Fibroblast of mammary gland (primary cell): Measurements from ENCODE around the gene LHFPL5.

Experiments used
- DNase-seq: peaks from one replicate; pipeline ENCODE4 v3.0.0-alpha.2; 2010; ENCODE audit warnings: low read depth
- H3K4me3 ChIP-seq: 2 replicates; pipeline ENCODE4 v1.5.1; 2011; ENCODE audit warnings: low read depth, mild to moderate bottlenecking, low read length, moderate library complexity; ENCODE audit not compliant: control insufficient read depth
- TF ChIP-seq, protein P1 (sequence below): conservative IDR thresholded peaks from 2 replicates; pipeline ENCODE4 v1.5.1; 2011; ENCODE audit warnings: low read depth, low read length, inconsistent platforms; ENCODE audit not compliant: control insufficient read depth, insufficient read depth

LHFPL5 gene

DNA sequence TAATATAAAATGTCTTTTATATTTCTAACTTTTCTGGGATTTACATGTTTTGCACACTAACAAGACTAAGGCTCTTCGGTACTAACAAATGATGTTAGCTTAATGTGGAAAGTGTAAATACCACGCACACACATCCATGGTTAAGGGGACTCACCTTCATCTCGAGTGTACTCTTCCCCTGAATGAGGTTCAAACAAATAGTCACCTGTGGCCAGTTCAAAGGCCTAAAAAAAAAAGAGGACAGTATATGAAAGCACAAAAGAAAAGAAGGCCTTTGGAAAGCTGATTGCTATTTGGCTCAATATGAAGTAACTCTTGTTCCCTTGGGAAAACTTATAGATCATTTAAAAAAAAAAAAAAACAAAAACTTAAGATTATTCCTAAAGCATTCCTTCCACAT lies 37.2 kb downstream of the LHFPL5 start:
- DNase-seq, result no peak
- TF ChIP-seq, protein P1, sequence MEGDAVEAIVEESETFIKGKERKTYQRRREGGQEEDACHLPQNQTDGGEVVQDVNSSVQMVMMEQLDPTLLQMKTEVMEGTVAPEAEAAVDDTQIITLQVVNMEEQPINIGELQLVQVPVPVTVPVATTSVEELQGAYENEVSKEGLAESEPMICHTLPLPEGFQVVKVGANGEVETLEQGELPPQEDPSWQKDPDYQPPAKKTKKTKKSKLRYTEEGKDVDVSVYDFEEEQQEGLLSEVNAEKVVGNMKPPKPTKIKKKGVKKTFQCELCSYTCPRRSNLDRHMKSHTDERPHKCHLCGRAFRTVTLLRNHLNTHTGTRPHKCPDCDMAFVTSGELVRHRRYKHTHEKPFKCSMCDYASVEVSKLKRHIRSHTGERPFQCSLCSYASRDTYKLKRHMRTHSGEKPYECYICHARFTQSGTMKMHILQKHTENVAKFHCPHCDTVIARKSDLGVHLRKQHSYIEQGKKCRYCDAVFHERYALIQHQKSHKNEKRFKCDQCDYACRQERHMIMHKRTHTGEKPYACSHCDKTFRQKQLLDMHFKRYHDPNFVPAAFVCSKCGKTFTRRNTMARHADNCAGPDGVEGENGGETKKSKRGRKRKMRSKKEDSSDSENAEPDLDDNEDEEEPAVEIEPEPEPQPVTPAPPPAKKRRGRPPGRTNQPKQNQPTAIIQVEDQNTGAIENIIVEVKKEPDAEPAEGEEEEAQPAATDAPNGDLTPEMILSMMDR, result no peak
- H3K4me3 ChIP-seq, result no peak overlapping the region

DNA sequence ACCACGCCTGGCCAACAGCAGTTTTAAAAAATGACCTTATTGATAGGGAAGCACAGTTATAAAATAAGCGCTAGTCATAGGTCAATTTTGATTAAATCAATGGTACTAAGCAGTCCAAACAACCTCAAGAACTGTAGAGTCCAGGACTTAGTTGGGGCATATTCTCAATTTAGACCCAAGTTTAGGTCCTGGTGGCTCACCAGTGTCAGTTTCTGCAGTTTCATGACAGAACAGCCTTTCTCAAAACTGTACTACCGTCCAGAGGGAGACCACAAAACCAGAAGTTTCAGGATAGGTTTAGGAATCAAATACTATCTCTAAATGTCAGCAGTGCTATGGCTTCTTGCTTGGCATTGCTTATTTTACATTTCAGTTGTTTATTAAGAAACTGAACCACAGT lies 39.1 kb downstream of the LHFPL5 start:
- DNase-seq, result no peak
- TF ChIP-seq, protein P1, result no peak
- no peak overlapping the region for H3K4me3 ChIP-seq

DNA sequence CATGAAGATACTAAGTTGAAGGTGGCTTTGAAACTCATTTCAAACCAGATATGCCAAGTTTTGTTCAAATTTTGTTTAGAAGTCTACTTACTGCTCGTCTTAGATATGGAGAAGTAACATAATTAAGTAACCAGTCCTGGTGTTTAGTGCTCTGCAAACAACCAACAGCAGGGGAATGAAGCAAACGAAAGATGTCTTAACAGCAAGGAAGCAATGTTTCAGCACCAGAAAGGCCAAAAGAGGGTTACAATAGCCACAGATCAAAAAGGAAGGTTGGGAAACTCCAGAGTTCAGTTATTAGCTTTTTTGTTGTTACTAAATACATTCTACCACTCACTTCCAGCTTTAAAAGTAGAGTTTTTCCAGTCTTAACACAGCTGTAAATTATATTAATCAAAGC lies 45.1 kb downstream of the LHFPL5 start:
- TF ChIP-seq, protein P1, result no peak
- DNase-seq, result no peak
- H3K4me3 ChIP-seq, result no peak overlapping the region

DNA sequence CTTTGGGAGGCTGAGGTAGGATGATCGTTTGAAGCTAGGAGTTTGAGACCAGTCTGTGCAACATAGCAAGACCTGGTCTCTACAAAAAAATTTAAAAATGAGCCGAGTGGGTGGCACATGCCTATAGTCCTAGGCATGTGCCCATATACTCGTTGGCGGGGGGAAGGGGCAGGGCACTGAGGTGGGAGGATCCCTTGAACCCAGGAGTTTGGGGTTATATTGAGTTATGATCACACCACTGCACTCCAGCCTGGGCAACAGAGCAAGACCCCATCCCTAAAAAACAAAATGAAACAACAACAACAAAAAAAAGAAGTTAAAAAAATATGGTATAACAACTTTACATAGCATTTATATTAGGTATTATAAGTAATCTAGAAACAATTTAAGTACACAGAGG lies 47.8 kb downstream of the LHFPL5 start:
- TF ChIP-seq, protein P1, result no peak
- H3K4me3 ChIP-seq, result no peak overlapping the region
- no peak for DNase-seq

DNA sequence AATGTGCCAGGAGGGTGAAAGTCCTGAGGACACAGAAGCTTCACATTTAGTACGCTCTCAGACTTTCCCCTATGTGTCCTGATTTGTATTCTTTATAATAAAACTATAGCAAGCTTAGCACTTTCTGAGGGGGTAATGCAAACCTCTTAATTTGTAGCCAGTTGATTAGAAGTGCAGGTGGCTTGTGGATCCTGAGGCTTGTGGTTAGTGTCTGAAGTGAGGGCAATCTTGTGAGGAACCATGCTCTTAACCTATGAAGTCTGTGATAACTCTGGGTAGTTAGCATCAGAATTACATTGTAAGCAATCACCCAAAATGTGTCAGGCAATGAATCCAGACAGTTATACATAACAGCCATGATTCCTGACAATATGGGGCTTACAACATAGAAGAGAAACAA lies 51.1 kb downstream of the LHFPL5 start:
- TF ChIP-seq, protein P1, result no peak
- DNase-seq, result no peak
- H3K4me3 ChIP-seq, result no peak overlapping the region

DNA sequence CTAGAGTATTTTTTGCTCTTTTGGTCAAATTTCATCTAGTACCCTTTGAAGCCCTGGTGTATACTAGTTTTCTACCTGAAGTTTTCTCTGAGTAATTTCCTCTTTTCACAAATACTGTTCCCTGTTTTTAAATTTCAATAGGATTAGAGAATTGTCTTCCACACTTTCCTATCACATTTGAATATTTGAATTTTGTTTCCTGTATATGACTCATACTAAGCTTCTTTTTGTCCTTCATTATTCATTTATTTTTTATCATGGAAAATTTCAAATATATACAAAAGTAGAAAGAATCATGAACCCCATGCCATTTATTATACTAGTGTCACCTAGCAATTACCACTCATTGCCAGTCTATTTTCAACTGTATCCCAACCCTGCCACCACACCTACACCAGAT lies 52.7 kb downstream of the LHFPL5 start:
- DNase-seq, result no peak
- H3K4me3 ChIP-seq, result no peak overlapping the region
- TF ChIP-seq, protein P1, result no peak

DNA sequence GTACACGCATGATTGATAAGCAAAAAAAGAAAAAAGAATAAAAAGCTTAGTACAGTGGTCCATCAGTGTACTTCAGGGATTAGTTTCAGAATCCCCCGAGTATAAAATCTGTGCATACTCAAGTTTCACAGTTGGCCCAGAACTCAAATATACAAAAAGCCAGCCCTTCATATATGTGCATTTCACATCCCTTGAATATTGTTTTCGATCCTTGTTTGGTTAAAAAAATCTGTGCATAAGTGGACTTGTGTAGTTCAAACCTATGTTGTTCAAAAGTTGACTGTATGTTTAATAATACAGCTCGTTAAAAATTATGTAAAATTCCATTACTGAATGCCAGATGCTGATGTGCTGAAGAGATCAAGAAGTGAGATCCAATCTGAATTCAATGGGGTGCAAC lies 54.2 kb downstream of the LHFPL5 start:
- no peak overlapping the region for H3K4me3 ChIP-seq
- TF ChIP-seq, protein P1, result no peak
- DNase-seq, result no peak
